HepG2 (cell line): Measurements from ENCODE around the gene OSCP1. TPM values are rescaled to one million over a fixed set of nuclear protein-coding genes. Genes with fewer than 3 reads are reported as not detected.

Source experiments
- AKAP8 ChIP-seq: sonication (generic); formaldehyde crosslinking; IDR thresholded peaks from 2 replicates; pipeline ENCODE4 v1.5.1; 2020; ENCODE audit warnings: mild to moderate bottlenecking, missing genetic modification reagents
- BCL3 ChIP-seq: sonication (generic); formaldehyde crosslinking; IDR thresholded peaks from 2 replicates; pipeline ENCODE4 v1.5.1; 2020; ENCODE audit warnings: mild to moderate bottlenecking, missing genetic modification reagents, moderate library complexity
- CCDC6 ChIP-seq: sonication (generic); formaldehyde crosslinking; IDR thresholded peaks from 2 replicates; pipeline ENCODE4 v1.8.1; 2022; ENCODE audit warnings: mild to moderate bottlenecking, missing genetic modification reagents, moderate library complexity
- DNMT1 ChIP-seq: sonication (generic); formaldehyde crosslinking; IDR thresholded peaks from 2 replicates; pipeline ENCODE4 v1.5.1; 2020; ENCODE audit warnings: mild to moderate bottlenecking, missing genetic modification reagents
- ELF3 ChIP-seq: IDR thresholded peaks from 2 replicates; pipeline ENCODE4 v1.6.1; 2016; ENCODE audit warnings: missing genetic modification reagents, missing compliant biosample characterization
- HOMEZ ChIP-seq: IDR thresholded peaks from 2 replicates; pipeline ENCODE4 v1.6.1; 2016; ENCODE audit warnings: low read depth
- NFATC3 ChIP-seq: sonication (generic); formaldehyde crosslinking; IDR thresholded peaks from 2 replicates; pipeline ENCODE4 v1.5.1; 2020; ENCODE audit warnings: mild to moderate bottlenecking, missing genetic modification reagents
- NR3C1 ChIP-seq: sonication (generic); formaldehyde crosslinking; IDR thresholded peaks from 2 replicates; pipeline ENCODE4 v1.4.0; 2020; ENCODE audit warnings: missing genetic modification reagents
- PAF1 ChIP-seq: IDR thresholded peaks from 2 replicates; pipeline ENCODE4 v1.6.1; 2016; ENCODE audit warnings: missing genetic modification reagents, missing compliant biosample characterization
- PCBP1 ChIP-seq: fragments of 200-400 bp; formaldehyde crosslinking; IDR thresholded peaks from 2 replicates; pipeline ENCODE4 v1.6.1; 2017; ENCODE audit warnings: mild to moderate bottlenecking, low read depth, low read length, borderline replicate concordance
- POGZ ChIP-seq: sonication (generic); formaldehyde crosslinking; IDR thresholded peaks from 2 replicates; pipeline ENCODE4 v1.4.0; 2020; ENCODE audit warnings: mild to moderate bottlenecking, missing genetic modification reagents
- SETDB1 ChIP-seq: sonication (generic); formaldehyde crosslinking; IDR thresholded peaks from 2 replicates; pipeline ENCODE4 v1.5.1; 2020; ENCODE audit warnings: missing genetic modification reagents, mild to moderate bottlenecking, borderline replicate concordance
- SNAI1 ChIP-seq: sonication (generic); formaldehyde crosslinking; IDR thresholded peaks from 2 replicates; pipeline ENCODE4 v1.5.0; 2020; ENCODE audit warnings: mild to moderate bottlenecking, missing genetic modification reagents, borderline replicate concordance
- ZBTB26 ChIP-seq: IDR thresholded peaks from 2 replicates; pipeline ENCODE4 v1.6.1; 2016; ENCODE audit warnings: missing compliant biosample characterization, missing genetic modification reagents, borderline replicate concordance
- ZMAT3 ChIP-seq: sonication (generic); formaldehyde crosslinking; conservative IDR thresholded peaks from 2 replicates; pipeline ENCODE4 v1.7.0; 2021; ENCODE audit warnings: missing genetic modification reagents
- ZNF550 ChIP-seq: sonication (generic); formaldehyde crosslinking; IDR thresholded peaks from 2 replicates; pipeline ENCODE4 v1.4.0; 2020; ENCODE audit warnings: mild to moderate bottlenecking, missing genetic modification reagents, borderline replicate concordance
- ZNF563 ChIP-seq: sonication (generic); formaldehyde crosslinking; IDR thresholded peaks from 2 replicates; pipeline ENCODE4 v1.8.0; 2022; ENCODE audit warnings: mild to moderate bottlenecking, moderate library complexity, missing genetic modification reagents
- ZNF605 ChIP-seq: sonication (generic); formaldehyde crosslinking; IDR thresholded peaks from 2 replicates; pipeline ENCODE4 v1.8.0; 2022; ENCODE audit warnings: mild to moderate bottlenecking, missing genetic modification reagents
- ZNF670 ChIP-seq: sonication (generic); formaldehyde crosslinking; IDR thresholded peaks from 2 replicates; pipeline ENCODE4 v1.8.0; 2022; ENCODE audit warnings: mild to moderate bottlenecking, missing genetic modification reagents, borderline replicate concordance
- ZNF746 ChIP-seq: sonication (generic); formaldehyde crosslinking; IDR thresholded peaks from 2 replicates; pipeline ENCODE4 v1.8.0; 2022; ENCODE audit warnings: mild to moderate bottlenecking, missing genetic modification reagents
- ZSCAN31 ChIP-seq: sonication (generic); formaldehyde crosslinking; IDR thresholded peaks from 2 replicates; pipeline ENCODE4 v1.5.0; 2020; ENCODE audit warnings: low read depth, mild to moderate bottlenecking, missing genetic modification reagents
- polyA plus RNA-seq, 8 experiments: library from polyadenylated mRNA; depleted of rRNA in 3 of 8; stranded (reverse) in 7 of 8; unstranded in 1 of 8; fragments of >200 nt; fragmentation: Illumina TruSeq in 4 of 8; extraction: Trizol in 4 of 8; gene quantifications; 2 replicates each; pipeline versions ENCODE4 v1.2.1 to v1.2.3, GENCODE V29; 2011 to 2016; ENCODE audit warnings: low read depth in 4 of 8, missing spikeins in 1 of 8, mixed read lengths in 1 of 8; ENCODE audit not compliant: insufficient read depth in 1 of 8
- total RNA-seq, 5 experiments: library from RNA; depleted of rRNA; stranded (reverse); fragments of >200 nt; fragmentation: Illumina TruSeq; extraction: Trizol; gene quantifications; 2 replicates each; pipeline ENCODE4 v1.2.3, GENCODE V29; 2016; ENCODE audit warnings: low read depth in 1 of 5
- TF ChIP-seq, protein P1 (sequence below): sonication (generic); formaldehyde crosslinking; IDR thresholded peaks from 2 replicates; pipeline ENCODE4 v1.5.0; 2020; ENCODE audit warnings: mild to moderate bottlenecking, missing genetic modification reagents, borderline replicate concordance

OSCP1 gene
- total and polyA plus RNA-seq, 2 of the 13 experiments (the other 11 are each of a cell fraction or from before 2014, with no cell fraction given), result 0.60 to 0.84 TPM

DNA sequence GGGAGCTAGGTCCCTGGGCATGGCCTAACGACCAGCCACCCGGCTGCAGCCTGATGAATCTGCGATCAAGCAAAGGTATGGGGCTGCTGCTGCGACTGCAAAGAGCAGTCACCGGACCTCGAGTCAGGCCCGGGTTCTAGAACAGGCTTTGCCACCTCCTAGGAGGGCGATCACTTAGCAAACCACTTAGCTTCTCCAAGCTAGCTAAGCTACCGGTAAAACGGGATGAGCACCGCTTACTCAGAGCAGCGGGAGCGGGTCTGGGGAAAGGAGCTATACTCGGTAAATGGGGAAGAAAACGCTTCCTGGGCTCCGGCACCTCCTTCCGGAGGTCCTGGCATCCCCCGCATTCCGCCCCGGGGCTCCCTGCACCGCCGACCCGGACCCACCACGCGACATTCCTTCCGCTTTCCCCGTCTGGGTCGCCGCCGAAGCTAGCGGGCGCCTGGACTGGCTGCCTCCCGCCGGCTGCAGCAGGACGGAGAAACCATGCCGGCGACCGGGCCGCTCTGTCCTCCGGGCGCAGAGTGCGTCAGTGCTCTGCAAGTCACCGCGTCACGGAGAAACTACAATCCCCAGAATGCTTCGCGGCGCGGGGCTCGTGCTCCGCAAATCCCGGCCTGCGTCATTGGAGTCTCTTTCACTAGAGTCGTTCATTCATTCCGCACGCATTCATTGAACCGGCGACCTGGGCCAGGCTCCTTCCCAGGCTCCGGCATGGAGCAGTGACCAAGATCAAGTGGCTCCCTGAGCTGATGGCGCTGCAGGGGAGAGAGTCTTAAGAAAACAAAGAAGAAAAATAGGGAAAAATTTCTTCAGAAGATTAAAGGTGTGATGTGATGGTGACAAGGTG, 52.6 kb downstream of the OSCP1 start, which contains the start of gene LSM10 (continued):
- peak; percentile 43; the same call in 1 of the 2 replicates for TF ChIP-seq ZBTB26 (CRISPR knock-in tag)
- peak; percentile 87; the same call in 1 of the 2 replicates for TF ChIP-seq ZSCAN31 (CRISPR knock-in tag)
- TF ChIP-seq CCDC6 (CRISPR knock-in tag), result no peak
- no peak for TF ChIP-seq ZNF550 (CRISPR knock-in tag)
- no peak for TF ChIP-seq AKAP8 (CRISPR knock-in tag)
- TF ChIP-seq ELF3, result no peak
- TF ChIP-seq NFATC3 (CRISPR knock-in tag), result no peak
- TF ChIP-seq PAF1, result no peak
- TF ChIP-seq DNMT1 (CRISPR knock-in tag), result no peak
- TF ChIP-seq, protein P1, sequence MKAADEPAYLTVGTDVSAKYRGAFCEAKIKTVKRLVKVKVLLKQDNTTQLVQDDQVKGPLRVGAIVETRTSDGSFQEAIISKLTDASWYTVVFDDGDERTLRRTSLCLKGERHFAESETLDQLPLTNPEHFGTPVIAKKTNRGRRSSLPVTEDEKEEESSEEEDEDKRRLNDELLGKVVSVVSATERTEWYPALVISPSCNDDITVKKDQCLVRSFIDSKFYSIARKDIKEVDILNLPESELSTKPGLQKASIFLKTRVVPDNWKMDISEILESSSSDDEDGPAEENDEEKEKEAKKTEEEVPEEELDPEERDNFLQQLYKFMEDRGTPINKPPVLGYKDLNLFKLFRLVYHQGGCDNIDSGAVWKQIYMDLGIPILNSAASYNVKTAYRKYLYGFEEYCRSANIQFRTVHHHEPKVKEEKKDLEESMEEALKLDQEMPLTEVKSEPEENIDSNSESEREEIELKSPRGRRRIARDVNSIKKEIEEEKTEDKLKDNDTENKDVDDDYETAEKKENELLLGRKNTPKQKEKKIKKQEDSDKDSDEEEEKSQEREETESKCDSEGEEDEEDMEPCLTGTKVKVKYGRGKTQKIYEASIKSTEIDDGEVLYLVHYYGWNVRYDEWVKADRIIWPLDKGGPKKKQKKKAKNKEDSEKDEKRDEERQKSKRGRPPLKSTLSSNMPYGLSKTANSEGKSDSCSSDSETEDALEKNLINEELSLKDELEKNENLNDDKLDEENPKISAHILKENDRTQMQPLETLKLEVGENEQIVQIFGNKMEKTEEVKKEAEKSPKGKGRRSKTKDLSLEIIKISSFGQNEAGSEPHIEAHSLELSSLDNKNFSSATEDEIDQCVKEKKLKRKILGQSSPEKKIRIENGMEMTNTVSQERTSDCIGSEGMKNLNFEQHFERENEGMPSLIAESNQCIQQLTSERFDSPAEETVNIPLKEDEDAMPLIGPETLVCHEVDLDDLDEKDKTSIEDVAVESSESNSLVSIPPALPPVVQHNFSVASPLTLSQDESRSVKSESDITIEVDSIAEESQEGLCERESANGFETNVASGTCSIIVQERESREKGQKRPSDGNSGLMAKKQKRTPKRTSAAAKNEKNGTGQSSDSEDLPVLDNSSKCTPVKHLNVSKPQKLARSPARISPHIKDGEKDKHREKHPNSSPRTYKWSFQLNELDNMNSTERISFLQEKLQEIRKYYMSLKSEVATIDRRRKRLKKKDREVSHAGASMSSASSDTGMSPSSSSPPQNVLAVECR (CRISPR knock-in tag), result peak; percentile 96
- TF ChIP-seq ZMAT3 (CRISPR knock-in tag), result no peak
- no peak for TF ChIP-seq PCBP1
- peak; percentile 74; the same call in 1 of the 2 replicates for TF ChIP-seq BCL3 (CRISPR knock-in tag)
- TF ChIP-seq ZNF746 (CRISPR knock-in tag), result 0 out of 2 replicates have a peak, but pooled peaks have one; percentile 39
- no peak for TF ChIP-seq NR3C1 (CRISPR knock-in tag)
- no peak for TF ChIP-seq HOMEZ (CRISPR knock-in tag)
- TF ChIP-seq ZNF563, result no peak
- no peak for TF ChIP-seq ZNF670 (CRISPR knock-in tag)
- TF ChIP-seq SETDB1 (CRISPR knock-in tag), result no peak
- TF ChIP-seq ZNF605, result peak; percentile 38; the same call in 1 of the 2 replicates
- no peak for TF ChIP-seq SNAI1 (CRISPR knock-in tag)
- 0 out of 2 replicates have a peak, but pooled peaks have one; percentile 48 for TF ChIP-seq POGZ (CRISPR knock-in tag)
